ENCODE data around the gene STXBP5L.
"Not testable (repeated sequence)": the region's sequence is repeated elsewhere in the genome, so short reads cannot be mapped to it uniquely, and the experiment has no call there.

The STXBP5L gene

DNA sequence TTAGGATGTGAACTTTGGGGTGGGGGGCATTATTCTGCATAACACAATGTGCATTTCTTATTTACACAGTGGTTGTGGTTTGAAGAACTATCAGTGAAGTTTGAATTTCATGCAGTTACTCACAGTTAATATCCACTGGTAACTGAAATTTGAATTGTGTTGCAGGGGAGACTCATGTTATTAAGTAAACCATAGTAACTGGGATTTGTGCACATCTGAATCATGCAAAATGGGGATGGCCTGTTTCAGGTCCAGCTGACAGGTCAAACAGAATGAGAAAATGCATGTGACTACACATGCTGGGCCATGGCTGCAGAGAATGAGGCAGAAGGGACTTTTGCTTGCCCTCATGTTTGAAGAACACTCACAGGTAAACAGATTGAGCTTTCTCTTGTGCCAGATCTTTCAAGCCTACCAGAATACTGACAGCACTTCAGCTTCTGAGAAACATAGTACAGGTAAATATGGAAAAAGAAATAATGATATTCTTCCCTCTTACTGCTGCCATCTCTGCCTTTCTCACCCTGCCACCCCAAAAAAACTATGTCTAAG, 522.7 kb downstream of the STXBP5L start:
- no peak for DNase-seq (ENCODE audit: low read depth in 2 of 2)

DNA sequence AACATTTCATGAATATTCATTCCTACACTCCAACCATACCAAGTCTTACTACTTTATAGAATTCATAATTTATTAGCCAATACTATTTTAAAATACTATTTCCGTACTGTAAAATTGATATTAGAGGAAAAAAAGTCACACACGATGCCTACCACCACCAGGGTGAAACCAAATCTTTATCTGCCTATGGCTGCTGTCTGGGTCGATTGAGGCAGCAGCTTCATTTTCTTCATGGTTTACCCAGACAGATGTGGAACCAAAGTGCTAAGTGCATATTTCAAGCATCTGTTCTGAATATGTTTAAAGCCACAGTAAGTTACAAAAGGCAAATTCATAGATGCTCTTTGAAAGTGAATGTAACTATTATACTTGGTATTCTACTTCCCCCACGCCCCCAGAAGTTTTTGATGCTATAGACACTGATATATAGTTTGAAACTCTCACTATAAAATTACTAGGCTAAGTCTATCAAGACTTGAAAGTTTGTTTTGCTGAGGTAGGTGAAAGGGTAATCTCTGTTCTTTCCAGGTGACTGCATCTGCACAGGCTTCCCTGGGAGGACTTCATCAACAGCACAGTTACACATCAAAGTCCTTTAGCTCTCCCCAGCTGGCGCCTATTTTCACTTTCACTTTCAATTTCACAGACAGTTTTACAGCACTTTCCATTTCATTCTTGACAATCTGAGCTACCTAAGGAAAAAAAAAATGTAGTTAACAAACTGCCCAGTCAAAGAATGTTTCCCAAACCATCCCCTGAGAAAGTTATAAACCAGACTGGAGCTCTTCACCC, 523.9 kb downstream of the STXBP5L start:
- peak in 1 of 2 donors; percentile 32 for DNase-seq (ENCODE audit: low read depth in 2 of 2)

DNA sequence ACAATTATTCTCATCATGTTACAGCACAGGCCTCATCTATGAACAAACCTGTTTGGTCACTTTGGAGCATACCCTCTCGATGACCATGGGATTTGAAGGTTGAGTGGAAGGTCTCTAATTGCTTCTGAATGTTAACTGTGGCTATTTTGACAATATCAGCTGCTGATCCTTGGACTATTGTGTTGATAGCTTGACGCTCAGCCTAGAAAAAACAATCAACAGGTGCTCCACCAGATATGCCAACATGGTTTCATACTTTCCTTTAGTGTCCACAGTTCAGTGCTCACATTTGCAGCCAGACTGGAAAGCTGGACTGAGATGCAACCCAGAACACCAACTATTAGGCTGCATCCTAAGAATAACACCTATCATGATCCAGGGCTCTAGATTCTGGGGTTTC, 528.1 kb downstream of the STXBP5L start:
- no peak for DNase-seq (ENCODE audit: low read depth in 2 of 2)

DNA sequence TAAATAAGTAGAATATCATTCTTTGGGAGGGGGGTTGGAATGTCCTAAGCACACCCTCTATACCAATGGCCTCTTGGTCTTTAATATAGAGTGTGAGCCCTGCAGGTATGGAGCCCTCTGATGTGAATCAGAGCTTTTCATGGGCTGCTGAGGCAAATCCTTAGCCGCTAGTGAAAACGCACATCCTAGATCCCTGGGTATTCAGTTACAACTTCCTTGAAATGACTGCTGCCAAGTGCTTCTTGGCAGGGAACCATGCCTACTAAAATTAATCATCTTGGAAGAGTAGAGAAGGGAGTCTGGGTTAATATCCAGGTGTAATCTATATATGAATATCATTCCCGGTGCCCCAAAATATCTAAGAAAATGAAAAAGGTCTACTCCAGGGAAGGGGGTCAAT, 528.6 kb downstream of the STXBP5L start:
- no peak for DNase-seq (ENCODE audit: low read depth in 2 of 2)

DNA sequence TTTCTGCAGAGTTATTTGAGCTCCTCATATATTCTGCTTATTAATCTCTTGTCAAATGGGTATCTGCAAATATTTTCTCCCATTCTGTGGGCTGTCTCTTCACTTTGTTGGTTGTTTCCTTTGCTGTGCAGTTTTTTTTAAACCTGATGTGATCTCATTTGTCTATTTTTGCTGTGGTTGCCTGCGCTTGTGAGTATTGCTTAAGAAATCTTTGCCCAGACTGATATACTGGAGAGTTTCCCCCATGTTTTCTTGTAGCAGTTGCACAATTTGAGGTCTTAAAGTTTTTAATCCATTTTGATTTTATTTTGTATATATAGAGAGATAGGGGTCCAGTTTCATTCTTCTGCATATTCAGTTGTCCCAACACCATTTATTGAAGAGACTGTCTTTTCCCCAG, 535.5 kb downstream of the STXBP5L start:
- DNase-seq (ENCODE audit: low read depth in 2 of 2): no peak

DNA sequence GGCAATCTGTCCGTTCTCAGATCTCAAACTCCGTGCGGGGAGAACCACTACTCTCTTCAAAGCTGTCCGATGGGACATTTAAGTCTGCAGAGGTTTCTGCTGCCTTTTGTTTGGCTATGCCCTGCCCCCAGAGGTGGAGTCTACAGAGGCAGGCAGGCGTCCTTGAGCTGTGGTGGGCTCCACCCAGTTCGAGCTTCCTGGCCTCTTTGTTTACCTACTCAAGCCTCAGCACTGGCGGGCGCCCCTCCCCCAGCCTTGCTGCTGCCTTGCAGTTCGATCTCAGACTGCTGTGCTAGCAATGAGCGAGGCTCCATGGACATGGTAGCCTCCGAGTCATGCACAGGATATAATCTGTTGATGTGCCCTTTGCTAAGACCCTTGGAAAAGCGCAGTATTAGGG, 543.7 kb downstream of the STXBP5L start:
- not testable (repeated sequence) for DNase-seq (ENCODE audit: low read depth in 2 of 2)

DNA sequence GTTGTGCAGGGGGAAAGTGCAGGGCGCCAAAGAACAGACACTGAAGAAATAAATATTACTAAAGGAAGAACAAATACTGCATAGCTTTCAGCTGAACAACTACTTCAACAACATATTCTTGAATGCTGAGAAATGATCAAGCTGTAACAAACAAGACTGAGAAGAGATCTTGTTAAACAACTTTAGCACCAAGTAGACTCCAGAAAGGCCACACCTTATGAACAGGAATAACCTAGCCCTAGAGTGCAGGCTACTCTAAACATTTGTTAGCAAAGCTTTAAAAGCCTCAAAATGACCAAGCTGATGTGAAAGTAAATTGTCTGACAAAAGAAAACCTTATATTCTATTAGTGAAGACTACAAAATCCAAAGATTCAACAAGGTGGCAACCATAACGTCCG, 554.6 kb downstream of the STXBP5L start:
- DNase-seq (ENCODE audit: low read depth in 2 of 2): no peak

DNA sequence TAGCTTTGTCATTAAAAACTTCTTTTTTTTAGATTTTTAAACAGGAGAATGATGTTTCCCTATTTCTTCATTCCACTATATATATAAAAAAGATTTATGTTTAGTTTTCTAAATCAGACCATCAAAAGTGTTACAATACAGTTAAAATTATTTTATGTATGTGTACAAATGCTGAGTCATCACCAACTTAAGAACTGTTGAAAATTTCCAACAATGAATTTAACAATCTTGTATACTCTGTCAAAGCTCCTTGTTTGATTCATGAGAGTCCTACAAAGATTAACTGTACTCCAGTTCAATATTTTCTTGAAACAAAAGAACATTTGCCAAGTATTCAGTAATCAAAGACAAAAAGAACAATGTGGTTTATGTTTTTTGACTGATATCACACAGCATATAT, 555.7 kb downstream of the STXBP5L start:
- DNase-seq (ENCODE audit: low read depth in 2 of 2): no peak

DNA sequence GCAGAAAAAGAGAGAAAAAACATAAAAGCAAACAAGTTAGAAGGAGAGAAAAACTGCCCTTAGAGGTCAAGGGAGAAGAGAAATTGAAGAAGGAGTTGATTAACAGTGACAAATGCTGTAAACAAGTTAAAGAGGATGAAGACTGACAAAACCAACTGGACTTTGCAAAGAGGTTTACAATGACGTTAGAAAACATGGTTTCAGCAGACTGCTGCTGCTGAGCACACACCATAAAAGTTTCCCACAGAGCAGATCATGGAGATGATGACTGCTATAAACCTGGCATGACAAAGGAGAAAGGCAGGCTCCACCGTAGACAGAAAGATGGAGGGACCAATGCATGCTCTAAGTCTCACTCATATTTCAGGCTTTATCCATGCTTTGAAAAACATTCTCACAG, 559.1 kb downstream of the STXBP5L start:
- no peak for DNase-seq (ENCODE audit: low read depth in 2 of 2)

DNA sequence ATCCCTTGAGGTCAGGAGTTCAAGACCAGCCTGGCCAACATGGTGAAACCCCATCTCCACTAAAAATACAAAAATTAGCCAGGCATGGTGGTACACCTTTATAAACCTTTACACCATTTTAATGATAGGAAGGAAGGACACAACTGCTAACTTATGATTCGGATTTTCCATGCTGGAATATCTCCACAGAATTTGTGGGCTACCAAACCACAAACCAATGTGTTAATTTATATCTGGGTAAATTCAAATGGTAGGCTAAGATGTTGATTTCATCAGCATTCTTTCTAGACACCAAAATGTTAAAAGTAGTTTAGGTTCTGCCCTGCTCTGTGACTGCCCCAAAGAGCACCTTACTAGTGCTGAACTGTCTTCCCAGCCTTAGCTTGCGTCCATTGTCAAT, 565.0 kb downstream of the STXBP5L start:
- DNase-seq (ENCODE audit: low read depth in 2 of 2): no peak

Data from activated CD4-positive, alpha-beta T cell treated with anti-CD3 and anti-CD28 coated beads for 24 hours (primary cell).